Stimulated activated CD4-positive, alpha-beta T cell treated with anti-CD3 and anti-CD28 coated beads, Interleukin-15, amount 100 ng/mL, for 24 hours (primary cell): ENCODE data around the gene TMPRSS11A.

Experiments
- DNase-seq: peaks from one replicate; pipeline ENCODE4 v3.0.0-alpha.2; 2020

The TMPRSS11A gene

GRCh38 chr4:67963356-67963755, at the start of gene TMPRSS11A:
Gene TMPRSS11A (minus strand): TSS chr4:67963493. CDS start chr4:67963393, 100 bp downstream.
- DNase-seq: no peak

GRCh38 chr4:68011684-68012083, 48.4 kb upstream of the TMPRSS11A start:
- DNase-seq: no peak

- DNase-seq: no peak
Observed at GRCh38 chr4:68002906-68003305, 39.6 kb upstream of the TMPRSS11A start.

GRCh38 chr4:67996127-67996526, 32.8 kb upstream of the TMPRSS11A start:
- DNase-seq: no peak

- no peak for DNase-seq
Observed at GRCh38 chr4:67988991-67989390, 25.7 kb upstream of the TMPRSS11A start.

- DNase-seq: no peak
Observed at GRCh38 chr4:67983333-67983732, 20.0 kb upstream of the TMPRSS11A start.

GRCh38 chr4:67980512-67980911, 17.2 kb upstream of the TMPRSS11A start:
- no peak for DNase-seq

GRCh38 chr4:67973608-67974007, 10.3 kb upstream of the TMPRSS11A start:
- no peak for DNase-seq

- no peak for DNase-seq
Observed at GRCh38 chr4:67954890-67955289, 8.4 kb downstream of the TMPRSS11A start.

- DNase-seq: no peak
Observed at GRCh38 chr4:67941074-67941473, 22.2 kb downstream of the TMPRSS11A start.

GRCh38 chr4:67940506-67940905, 22.8 kb downstream of the TMPRSS11A start:
- no peak for DNase-seq

- DNase-seq: no peak
Observed at GRCh38 chr4:67939195-67939594, 24.1 kb downstream of the TMPRSS11A start.

- DNase-seq: no peak
Observed at GRCh38 chr4:67935888-67936287, 27.4 kb downstream of the TMPRSS11A start.

GRCh38 chr4:67934628-67935027, 28.7 kb downstream of the TMPRSS11A start:
- no peak for DNase-seq

- no peak for DNase-seq
Observed at GRCh38 chr4:67933755-67934154, 29.5 kb downstream of the TMPRSS11A start.

- DNase-seq: no peak
Observed at GRCh38 chr4:67933038-67933437, 30.3 kb downstream of the TMPRSS11A start.

GRCh38 chr4:67931256-67931655, 32.0 kb downstream of the TMPRSS11A start:
- DNase-seq: no peak

- no peak for DNase-seq
Observed at GRCh38 chr4:67929426-67929825, 33.9 kb downstream of the TMPRSS11A start.

- DNase-seq: no peak
Observed at GRCh38 chr4:67928546-67928945, 34.7 kb downstream of the TMPRSS11A start.

GRCh38 chr4:67927251-67927650, 36.0 kb downstream of the TMPRSS11A start:
- no peak for DNase-seq

- DNase-seq: no peak
Observed at GRCh38 chr4:67926485-67926884, 36.8 kb downstream of the TMPRSS11A start.

- no peak for DNase-seq
Observed at GRCh38 chr4:67922697-67923096, 40.6 kb downstream of the TMPRSS11A start.

- no peak for DNase-seq
Observed at GRCh38 chr4:67918428-67918827, 44.9 kb downstream of the TMPRSS11A start.

GRCh38 chr4:67915400-67915966, 47.8 kb downstream of the TMPRSS11A start:
- DNase-seq: no peak

- no peak for DNase-seq
Observed at GRCh38 chr4:67912080-67912479, 51.2 kb downstream of the TMPRSS11A start.

GRCh38 chr4:67911638-67912037, 51.7 kb downstream of the TMPRSS11A start:
- no peak for DNase-seq
